K562 (cell line): ENCODE measurements around the gene FAM184B. TPM values are rescaled to one million over a fixed set of nuclear protein-coding genes. Genes with fewer than 3 reads are reported as not detected.

ENCODE experiments used
- BRCA1 ChIP-seq, 2 experiments: fragments of 450-650 bp in 1 of 2; sonication (generic) in 1 of 2; formaldehyde crosslinking in 1 of 2; IDR thresholded peaks; 2 replicates each; pipeline versions ENCODE4 v1.5.0 to v1.6.1; 2017 to 2020; ENCODE audit warnings: mild to moderate bottlenecking in 1 of 2, missing genetic modification reagents in 1 of 2
- BRF2 ChIP-seq: IDR thresholded peaks from 3 replicates; pipeline ENCODE4 v1.6.1; 2011; ENCODE audit warnings: borderline replicate concordance, mild to moderate bottlenecking; ENCODE audit not compliant: insufficient read length, insufficient read depth
- CREB3 ChIP-seq: fragments of 450-650 bp; conservative IDR thresholded peaks from 2 replicates; pipeline ENCODE4 v1.6.1; 2016; ENCODE audit warnings: missing genetic modification characterization, low read depth, mild to moderate bottlenecking, missing compliant biosample characterization, moderate library complexity
- CREM ChIP-seq: IDR thresholded peaks from 2 replicates; pipeline ENCODE4 v1.6.1; 2014; ENCODE audit warnings: antibody characterized with exemption, low read depth
- ELF4 ChIP-seq: fragments of 450-650 bp; formaldehyde crosslinking; IDR thresholded peaks from 2 replicates; pipeline ENCODE4 v1.4.0; 2022; ENCODE audit warnings: missing genetic modification characterization
- GATAD2A ChIP-seq: fragments of 450-650 bp; IDR thresholded peaks from 2 replicates; pipeline ENCODE4 v1.6.1; 2017
- GTF2B ChIP-seq: IDR thresholded peaks from 2 replicates; pipeline ENCODE4 v1.6.1; 2011; ENCODE audit not compliant: insufficient read length; ENCODE audit errors: extremely low read depth
- HMBOX1 ChIP-seq: sonication (generic); IDR thresholded peaks from 2 replicates; pipeline ENCODE4 v1.6.1; 2016
- ID3 ChIP-seq, 2 experiments: fragments of 250-450 bp in 1 of 2; fragments of 450-650 bp in 1 of 2; sonication (Bioruptor Pico) in 1 of 2; IDR thresholded peaks; 2 replicates each; pipeline versions ENCODE4 v1.6.1 to v1.8.0; 2016 to 2021; ENCODE audit warnings: mild to moderate bottlenecking in 2 of 2, moderate library complexity in 2 of 2, missing compliant biosample characterization in 1 of 2, missing genetic modification characterization in 1 of 2
- KDM1A ChIP-seq, 2 experiments: fragments of 450-650 bp; IDR thresholded peaks; 2 replicates each; pipeline ENCODE4 v1.6.1; 2016; ENCODE audit warnings: mild to moderate bottlenecking in 2 of 2
- KLF16 ChIP-seq: IDR thresholded peaks from 2 replicates; pipeline ENCODE4 v1.6.1; 2016; ENCODE audit warnings: antibody characterized with exemption
- LARP7 ChIP-seq: fragments of 450-650 bp; IDR thresholded peaks from 2 replicates; pipeline ENCODE4 v1.6.1; 2016
- NCOR1 ChIP-seq: fragments of 450-650 bp; IDR thresholded peaks from 2 replicates; pipeline ENCODE4 v1.6.1; 2016; ENCODE audit warnings: mild to moderate bottlenecking, moderate library complexity
- NR4A1 ChIP-seq, 2 experiments: fragments of 250-450 bp in 1 of 2; fragments of 450-650 bp in 1 of 2; sonication (Bioruptor Pico) in 1 of 2; IDR thresholded peaks; 2 replicates each; pipeline versions ENCODE4 v1.4.0 to v1.6.1; 2016 to 2020; ENCODE audit warnings: mild to moderate bottlenecking in 2 of 2, missing compliant biosample characterization in 1 of 2, missing genetic modification characterization in 1 of 2, moderate library complexity in 1 of 2
- PHB2 ChIP-seq: fragments of 450-650 bp; IDR thresholded peaks from 2 replicates; pipeline ENCODE4 v1.6.1; 2017; ENCODE audit warnings: low read depth
- PRDM10 ChIP-seq: fragments of 450-650 bp; IDR thresholded peaks from 2 replicates; pipeline ENCODE4 v1.6.1; 2018; ENCODE audit not compliant: partially characterized antibody
- RBM25 ChIP-seq: fragments of 200-400 bp; formaldehyde crosslinking; IDR thresholded peaks from 2 replicates; pipeline ENCODE4 v1.6.1; 2018; ENCODE audit warnings: low read length, low read depth, moderate library complexity; ENCODE audit not compliant: severe bottlenecking
- XRCC4 ChIP-seq: IDR thresholded peaks from one replicate; pipeline ENCODE4 v1.6.1; 2011; ENCODE audit not compliant: insufficient read depth, insufficient read length; ENCODE audit errors: extremely low read depth
- ZNF217 ChIP-seq: sonication (generic); formaldehyde crosslinking; IDR thresholded peaks from 2 replicates; pipeline ENCODE4 v1.8.0; 2022; ENCODE audit warnings: mild to moderate bottlenecking, missing genetic modification reagents
- ZNF354B ChIP-seq: fragments of 250-450 bp; sonication (Bioruptor Pico); IDR thresholded peaks from 2 replicates; pipeline ENCODE4 v1.4.0; 2020
- ZNF507 ChIP-seq: conservative IDR thresholded peaks from 2 replicates; pipeline ENCODE4 v1.6.1; 2017; ENCODE audit warnings: missing genetic modification characterization, missing compliant biosample characterization
- ZNF696 ChIP-seq: fragments of 250-450 bp; sonication (Bioruptor Pico); conservative IDR thresholded peaks from 2 replicates; pipeline ENCODE4 v1.4.0; 2020; ENCODE audit warnings: mild to moderate bottlenecking, moderate library complexity
- polyA plus RNA-seq, 8 experiments: library from polyadenylated mRNA; depleted of rRNA in 4 of 8; stranded (reverse) in 5 of 8; unstranded in 3 of 8; fragments of >200 nt; fragmentation: Nextera tagmentation in 2 of 8; fragmentation: Illumina TruSeq in 1 of 8; extraction: Ambion mirVana in 2 of 8; extraction: Trizol in 1 of 8; gene quantifications; 2 replicates each; pipeline versions ENCODE4 v1.2.1 to v1.2.3, GENCODE V29; 2011 to 2014; ENCODE audit warnings: inconsistent platforms in 1 of 8, missing spikeins in 1 of 8
- total RNA-seq, 7 experiments: library from RNA; depleted of rRNA in 6 of 7; stranded (reverse); fragments of >200 nt in 6 of 7; fragmentation: Illumina TruSeq in 2 of 7; extraction: Trizol in 2 of 7; gene quantifications; 2 replicates each; pipeline versions ENCODE4 v1.2.1 to v1.2.3, GENCODE V29; 2011 to 2021; ENCODE audit warnings: low replicate concordance in 1 of 7

FAM184B gene
- total and polyA plus RNA-seq, 9 of the 15 experiments (the other 6 are each of a cell fraction or from before 2014, with no cell fraction given) = not detected

GRCh38 chr4:17670423-17670822 lies 111.0 kb downstream of the FAM184B start (continued):
- no peak for TF ChIP-seq ZNF696
- no peak for TF ChIP-seq PRDM10
- peak; percentile 80 for TF ChIP-seq PHB2
- peak; percentile 94 for TF ChIP-seq NCOR1
- no peak for TF ChIP-seq ZNF354B (CRISPR knock-in tag)
- no peak for TF ChIP-seq LARP7
- TF ChIP-seq ELF4 (CRISPR knock-in tag) = peak; percentile 69
- no peak for TF ChIP-seq ID3 (CRISPR knock-in tag; IDR thresholded peaks at IDR 0.05)
- no peak for TF ChIP-seq ID3 (tag; IDR thresholded peaks at IDR 0.05)
- TF ChIP-seq CREB3 (tag) = no peak
- no peak for TF ChIP-seq GATAD2A
- peak; percentile 87 for TF ChIP-seq KLF16
- no peak for TF ChIP-seq GTF2B
- peak; percentile 83 to 91 for TF ChIP-seq KDM1A (IDR thresholded peaks at IDR 0.05)
- TF ChIP-seq ZNF217 (CRISPR knock-in tag) = no peak
- TF ChIP-seq NR4A1 (CRISPR knock-in tag; IDR thresholded peaks at IDR 0.05) = no peak
- TF ChIP-seq NR4A1 (tag; IDR thresholded peaks at IDR 0.05) = no peak
- TF ChIP-seq XRCC4 = no peak
- peak; percentile 31 for TF ChIP-seq RBM25
- no peak for TF ChIP-seq ZNF507 (tag)
- peak; percentile 40; the same call in 1 of the 2 replicates for TF ChIP-seq CREM
- TF ChIP-seq BRF2 = no peak
- 0 out of 2 replicates have a peak, but pooled peaks have one; percentile 46 for TF ChIP-seq HMBOX1
- TF ChIP-seq BRCA1 (IDR thresholded peaks at IDR 0.05) = no peak
- no peak for TF ChIP-seq BRCA1 (CRISPR knock-in tag; IDR thresholded peaks at IDR 0.05)
